SU-DHL-6 (cell line): ENCODE results near the gene DPP6.

Experiments used
- H2AFZ ChIP-seq: fragments of 200-600 bp; sonication (generic); 2 replicates; pipeline ENCODE4 v1.6.1; 2014; ENCODE audit warnings: low read depth, mild to moderate bottlenecking, moderate library complexity, mixed read lengths, antibody characterized with exemption, low read length; ENCODE audit not compliant: severe bottlenecking
- H3F3A ChIP-seq: fragments of 200-600 bp; shearing (Covaris generic); 2 replicates; pipeline ENCODE4 v1.6.0; 2016; ENCODE audit warnings: antibody characterized with exemption, mild to moderate bottlenecking; ENCODE audit not compliant: insufficient read depth
- H3K27ac ChIP-seq: fragments of 200-600 bp; sonication (generic); 2 replicates; pipeline ENCODE4 v1.5.1; 2016; ENCODE audit warnings: low read depth, mild to moderate bottlenecking, low read length, moderate library complexity, mixed read lengths
- H3K27me3 ChIP-seq: fragments of 200-600 bp; sonication (generic), shearing (Covaris generic); 2 replicates; pipeline ENCODE4 v1.6.0; 2014; ENCODE audit warnings: mild to moderate bottlenecking, low read length
- H3K36me3 ChIP-seq: fragments of 200-600 bp; sonication (generic); 2 replicates; pipeline ENCODE4 v1.6.1; 2014; ENCODE audit warnings: mild to moderate bottlenecking, low read length, mixed read lengths
- H3K4me2 ChIP-seq: fragments of 300-600, 200-600 bp; shearing (Covaris generic), sonication (generic); 2 replicates; pipeline ENCODE4 v1.6.0; 2014; ENCODE audit warnings: low read length, low read depth, mild to moderate bottlenecking; ENCODE audit not compliant: poor library complexity, severe bottlenecking
- H3K4me3 ChIP-seq: fragments of 200-600 bp; sonication (generic); 2 replicates; pipeline ENCODE4 v1.5.1; 2014; ENCODE audit warnings: antibody characterized with exemption, low read length, mild to moderate bottlenecking, mixed read lengths; ENCODE audit not compliant: insufficient read depth, poor library complexity, severe bottlenecking
- H3K79me2 ChIP-seq: fragments of 200-600 bp; sonication (generic); 2 replicates; pipeline ENCODE4 v1.6.1; 2014; ENCODE audit warnings: mild to moderate bottlenecking, low read length, moderate library complexity; ENCODE audit not compliant: insufficient read depth
- H3K9ac ChIP-seq: fragments of 200-600 bp; sonication (generic); 2 replicates; pipeline ENCODE4 v1.7.0; 2014; ENCODE audit warnings: mild to moderate bottlenecking, low read length
- H3K9me2 ChIP-seq: fragments of 200-600 bp; sonication (generic); replicated peaks from 2 replicates; pipeline ENCODE4 v1.6.1; 2014; ENCODE audit warnings: low read length; ENCODE audit not compliant: insufficient read depth
- H3K9me3 ChIP-seq: fragments of 200-600 bp; sonication (generic); 2 replicates; pipeline ENCODE4 v1.6.1; 2014; ENCODE audit warnings: low read length, mixed read lengths; ENCODE audit not compliant: insufficient read depth
- H4K20me1 ChIP-seq: fragments of 200-600 bp; sonication (generic); 2 replicates; pipeline ENCODE4 v1.6.1; 2014; ENCODE audit warnings: low read depth, mild to moderate bottlenecking, antibody characterized with exemption, low read length, moderate library complexity, mixed read lengths
- CTCF ChIP-seq: fragments of 200-600 bp; sonication (generic); IDR thresholded peaks from one replicate; pipeline ENCODE4 v1.5.1; 2017; ENCODE audit warnings: antibody characterized with exemption, mild to moderate bottlenecking, low read length, moderate library complexity; ENCODE audit not compliant: insufficient read depth, poor library complexity, severe bottlenecking
- EZH2phosphoT487 ChIP-seq: fragments of 200-600 bp; sonication (generic), shearing (Covaris generic); conservative IDR thresholded peaks from 2 replicates; pipeline ENCODE4 v1.6.1; 2018; ENCODE audit warnings: mild to moderate bottlenecking, antibody characterized with exemption, low read length, moderate library complexity, mixed read lengths

The DPP6 gene

GRCh38 chr7:154873500-154874121 is 821.4 kb downstream of the DPP6 start:
- TF ChIP-seq CTCF (no peak), EZH2phosphoT487 (no peak)
- Histone ChIP-seq H3K36me3 (no peaks in the 10 kb centered on the region), H3K9ac (no peak overlapping the region), H3K9me3 (no peaks in the 10 kb centered on the region), H3K4me3 (no peak overlapping the region), H3F3A (no peaks in the 10 kb centered on the region), H4K20me1 (no peaks in the 10 kb centered on the region), H3K27ac (no peak overlapping the region), H2AFZ (no peak overlapping the region), H3K79me2 (no peaks in the 10 kb centered on the region), H3K4me2 (no peak overlapping the region), H3K9me2 (no peaks in the 10 kb centered on the region), H3K27me3 (no peaks in the 10 kb centered on the region)

DNA sequence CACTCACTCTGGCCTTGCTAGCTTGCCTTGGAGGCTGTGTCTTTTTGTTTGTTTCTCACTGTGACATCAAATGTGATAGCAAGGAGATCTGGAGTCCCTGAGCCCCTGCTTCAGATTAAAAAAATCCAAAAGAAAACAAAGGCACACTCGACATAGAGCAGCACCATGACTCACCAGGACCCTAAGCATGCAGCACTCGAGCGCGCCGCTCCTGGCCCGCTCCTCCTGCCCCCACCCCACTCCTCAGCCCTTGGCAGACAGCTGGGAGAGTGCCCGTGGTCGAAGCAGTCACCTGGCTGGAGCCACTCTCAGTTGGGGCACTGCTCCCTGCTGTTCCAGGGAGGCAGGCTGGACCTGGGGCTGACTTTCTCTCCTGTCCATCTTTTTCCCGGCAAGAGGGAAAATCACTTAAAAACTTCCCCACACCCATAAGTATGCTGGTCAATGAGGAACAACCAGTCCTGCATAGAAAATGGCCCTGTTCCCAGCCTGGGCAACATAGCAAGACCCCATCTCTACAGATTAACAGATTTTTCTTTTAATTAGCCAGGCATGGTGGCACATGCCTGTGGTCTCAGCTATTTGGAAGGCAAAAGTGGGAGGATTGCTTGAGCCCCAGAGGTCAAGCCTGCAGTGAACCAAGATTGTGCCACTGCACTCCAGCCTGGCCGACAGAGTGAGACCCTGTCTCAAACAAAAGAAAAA is 822.4 kb downstream of the DPP6 start:
- H3K9me2 ChIP-seq = no peaks in the 10 kb centered on the region
- no peak overlapping the region for H3K27ac ChIP-seq
- H2AFZ ChIP-seq = no peak overlapping the region
- no peaks in the 10 kb centered on the region for H3K9me3 ChIP-seq
- H3F3A ChIP-seq = no peaks in the 10 kb centered on the region
- H3K4me3 ChIP-seq = no peak overlapping the region
- no peak for TF ChIP-seq EZH2phosphoT487
- no peak for TF ChIP-seq CTCF
- no peaks in the 10 kb centered on the region for H3K27me3 ChIP-seq
- no peaks in the 10 kb centered on the region for H3K36me3 ChIP-seq
- no peaks in the 10 kb centered on the region for H4K20me1 ChIP-seq
- no peak overlapping the region for H3K9ac ChIP-seq
- no peak overlapping the region for H3K4me2 ChIP-seq
- H3K79me2 ChIP-seq = no peaks in the 10 kb centered on the region

DNA sequence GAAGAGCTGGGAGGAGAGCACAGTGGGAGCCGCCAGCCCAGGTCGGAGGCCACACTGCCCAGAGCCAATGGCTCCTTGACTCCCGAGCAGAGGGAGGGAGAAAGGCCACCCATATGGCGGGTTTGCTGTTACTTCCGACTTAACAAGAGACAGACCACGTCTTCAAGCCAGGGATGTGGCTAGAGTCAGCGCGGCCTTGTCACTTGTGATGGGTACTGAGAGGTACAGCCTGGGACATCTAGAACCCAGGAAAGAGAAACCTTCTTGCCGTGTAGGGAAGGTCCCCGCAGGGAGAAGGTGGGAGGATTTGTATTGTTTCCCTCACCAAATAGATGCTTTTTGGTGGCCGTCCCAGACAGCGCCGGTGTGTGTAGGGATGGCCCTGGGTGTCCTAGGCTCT is 823.1 kb downstream of the DPP6 start:
- no peaks in the 10 kb centered on the region for H3K9me3 ChIP-seq

More for the DNA sequence above, 823.1 kb downstream of the DPP6 start:
- Histone ChIP-seq H3F3A (no peaks in the 10 kb centered on the region), H3K79me2 (no peaks in the 10 kb centered on the region), H3K9me2 (no peaks in the 10 kb centered on the region), H3K27ac (no peak overlapping the region), H4K20me1 (no peaks in the 10 kb centered on the region), H2AFZ (no peak overlapping the region), H3K27me3 (no peaks in the 10 kb centered on the region), H3K4me3 (no peak overlapping the region), H3K4me2 (no peak overlapping the region), H3K9ac (no peak overlapping the region), H3K36me3 (no peaks in the 10 kb centered on the region)
- TF ChIP-seq EZH2phosphoT487 (no peak), CTCF (no peak)
